ENCODE results near the gene MRS2. TPM values are rescaled to one million over a fixed set of nuclear protein-coding genes. Genes with fewer than 3 reads are reported as not detected.

MRS2 gene, protein sequence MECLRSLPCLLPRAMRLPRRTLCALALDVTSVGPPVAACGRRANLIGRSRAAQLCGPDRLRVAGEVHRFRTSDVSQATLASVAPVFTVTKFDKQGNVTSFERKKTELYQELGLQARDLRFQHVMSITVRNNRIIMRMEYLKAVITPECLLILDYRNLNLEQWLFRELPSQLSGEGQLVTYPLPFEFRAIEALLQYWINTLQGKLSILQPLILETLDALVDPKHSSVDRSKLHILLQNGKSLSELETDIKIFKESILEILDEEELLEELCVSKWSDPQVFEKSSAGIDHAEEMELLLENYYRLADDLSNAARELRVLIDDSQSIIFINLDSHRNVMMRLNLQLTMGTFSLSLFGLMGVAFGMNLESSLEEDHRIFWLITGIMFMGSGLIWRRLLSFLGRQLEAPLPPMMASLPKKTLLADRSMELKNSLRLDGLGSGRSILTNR
- 10 to 100 TPM; 17.0 to 45.2 (median 36.8) TPM for total RNA-seq
- 10 to 100 TPM in 2 of 3 donors, 1 to 10 TPM in 1; 8.4 to 19.7 (median 12.0) TPM for polyA plus RNA-seq
- long read RNA-seq, donor 1, partial matches to known transcripts = 0 of 2 reads
- long read RNA-seq, donor 1, other reads (novel, unspliced or antisense) = 0 of 2 reads
- long read RNA-seq, donor 2, partial matches to known transcripts = 0 of 4 reads
- long read RNA-seq, donor 2, other reads (novel, unspliced or antisense) = 0 of 4 reads
- long read RNA-seq, donor 3, partial matches to known transcripts = 5 of 10 reads
- long read RNA-seq, donor 3, other reads (novel, unspliced or antisense) = 0 of 10 reads
- long read RNA-seq, donor 4 = 0 reads
- long read RNA-seq, donor 5, partial matches to known transcripts = 0 of 2 reads
- long read RNA-seq, donor 5, other reads (novel, unspliced or antisense) = 0 of 2 reads
- long read RNA-seq, donor 6, transcript MRS2-203 (11 exons, 3,313 nt) = major isoform, 5 of 5 reads
- long read RNA-seq, donor 6, partial matches to known transcripts = 0 of 5 reads
- long read RNA-seq, donor 6, other reads (novel, unspliced or antisense) = 0 of 5 reads
- long read RNA-seq, donor 7, partial matches to known transcripts = 0 of 1 reads
- long read RNA-seq, donor 7, other reads (novel, unspliced or antisense) = 0 of 1 reads
- long read RNA-seq, donor 8, partial matches to known transcripts = 0 of 4 reads
- long read RNA-seq, donor 8, other reads (novel, unspliced or antisense) = 0 of 4 reads
- long read RNA-seq, donor 9, partial matches to known transcripts = 0 of 3 reads
- long read RNA-seq, donor 9, other reads (novel, unspliced or antisense) = 0 of 3 reads
- long read RNA-seq, donor 10, partial matches to known transcripts = 0 of 2 reads
- long read RNA-seq, donor 10, other reads (novel, unspliced or antisense) = 0 of 2 reads

DNA sequence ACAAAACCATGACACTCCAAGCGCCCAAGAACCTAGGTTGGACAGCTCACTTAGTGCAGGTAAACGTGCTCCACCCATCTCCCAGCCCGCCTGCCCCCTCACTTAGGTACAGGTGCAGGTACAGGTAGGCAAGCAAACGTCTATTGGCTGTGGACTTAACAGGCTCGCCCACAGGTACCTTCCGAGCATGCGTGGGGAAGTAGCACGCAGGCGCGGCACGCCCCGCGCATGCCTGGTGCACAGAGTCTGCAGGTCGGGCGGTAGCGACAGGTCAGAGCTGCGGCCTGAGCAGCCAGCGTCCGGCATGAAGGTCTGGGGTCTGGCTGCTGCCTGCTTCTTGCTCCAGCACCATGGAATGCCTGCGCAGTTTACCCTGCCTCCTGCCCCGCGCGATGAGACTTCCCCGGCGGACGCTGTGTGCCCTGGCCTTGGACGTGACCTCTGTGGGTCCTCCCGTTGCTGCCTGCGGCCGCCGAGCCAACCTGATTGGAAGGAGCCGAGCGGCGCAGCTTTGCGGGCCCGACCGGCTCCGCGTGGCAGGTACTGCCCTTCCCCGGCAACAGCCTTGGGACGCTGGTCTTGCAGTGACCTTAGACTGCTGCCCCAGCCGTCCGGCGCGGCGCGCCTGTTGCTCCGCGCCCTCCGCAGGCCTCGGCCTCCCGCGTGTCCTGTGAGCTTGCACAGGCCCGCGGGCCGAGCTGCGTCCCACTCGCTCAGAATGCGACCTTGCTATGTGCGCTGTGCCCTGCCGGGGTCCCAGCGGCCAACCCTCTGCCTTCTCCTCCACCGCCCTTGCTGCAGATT is at the start of gene MRS2:
MRS2 (plus strand) TSS at position 240 of the 804 bp plus-strand sequence; CDS start at position 351, 111 bp downstream.
- Histone ChIP-seq H3K27me3 (peaks cover 0 to 15% (median 3%) of the 10 kb centered on the region in 3 donors), H3K36me3 (peaks cover 7 to 27% (median 26%) of the 10 kb centered on the region in 4 donors), H3K4me1 (peaks cover 0 to 36% (median 27%) of the 10 kb centered on the region in 4 donors), H3K27ac (peak within 1 kb of the TSS; percentile 78 to 91 (median 86)), H3K4me3 (peak within 1 kb of the TSS; percentile 87 to 99 (median 98)), H3K9me3 (no peaks in the 10 kb centered on the region)
- peak; percentile 94 to 96 for DNase-seq
- WGBS, 5 donors = 0% methylated on average over 20 to 63 of the region's 63 CpGs
- intact Hi-C loops (cut with DNase I; ENCODE audit: low total_unique reads) = no loop called here
- peak in 2 of 4 donors; percentile 37 to 49 for TF ChIP-seq POLR2A (IDR thresholded peaks at IDR 0.05)
- no peak for TF ChIP-seq EP300 (IDR thresholded peaks at IDR 0.05)
- peak; percentile 59 to 95 (median 89) for TF ChIP-seq POLR2AphosphoS5 (IDR thresholded peaks at IDR 0.05)
- TF ChIP-seq, protein P1, sequence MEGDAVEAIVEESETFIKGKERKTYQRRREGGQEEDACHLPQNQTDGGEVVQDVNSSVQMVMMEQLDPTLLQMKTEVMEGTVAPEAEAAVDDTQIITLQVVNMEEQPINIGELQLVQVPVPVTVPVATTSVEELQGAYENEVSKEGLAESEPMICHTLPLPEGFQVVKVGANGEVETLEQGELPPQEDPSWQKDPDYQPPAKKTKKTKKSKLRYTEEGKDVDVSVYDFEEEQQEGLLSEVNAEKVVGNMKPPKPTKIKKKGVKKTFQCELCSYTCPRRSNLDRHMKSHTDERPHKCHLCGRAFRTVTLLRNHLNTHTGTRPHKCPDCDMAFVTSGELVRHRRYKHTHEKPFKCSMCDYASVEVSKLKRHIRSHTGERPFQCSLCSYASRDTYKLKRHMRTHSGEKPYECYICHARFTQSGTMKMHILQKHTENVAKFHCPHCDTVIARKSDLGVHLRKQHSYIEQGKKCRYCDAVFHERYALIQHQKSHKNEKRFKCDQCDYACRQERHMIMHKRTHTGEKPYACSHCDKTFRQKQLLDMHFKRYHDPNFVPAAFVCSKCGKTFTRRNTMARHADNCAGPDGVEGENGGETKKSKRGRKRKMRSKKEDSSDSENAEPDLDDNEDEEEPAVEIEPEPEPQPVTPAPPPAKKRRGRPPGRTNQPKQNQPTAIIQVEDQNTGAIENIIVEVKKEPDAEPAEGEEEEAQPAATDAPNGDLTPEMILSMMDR (IDR thresholded peaks at IDR 0.05) = no peak

DNA sequence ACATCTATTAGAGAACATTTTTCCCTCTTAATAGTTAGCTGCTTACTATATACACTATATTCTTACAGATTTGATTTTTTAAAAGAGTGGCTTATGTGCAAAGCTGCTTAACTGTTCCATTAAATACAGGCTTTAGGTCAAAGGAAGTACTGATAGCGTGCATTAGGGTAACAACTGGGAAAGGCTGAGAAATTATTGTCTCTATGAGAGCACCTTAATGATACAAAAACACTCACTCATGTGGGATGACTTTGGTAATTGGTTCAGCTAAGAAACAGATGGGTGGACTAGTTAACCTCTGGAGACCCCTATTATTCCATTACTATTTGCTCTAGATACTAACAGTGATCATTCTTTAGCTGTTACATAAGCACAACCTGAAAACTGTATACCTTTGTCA is 48.9 kb upstream of the MRS2 start:
- WGBS, 5 donors = 45 to 65% (median 58%) methylated on average over 1 of the region's 1 CpG
- Histone ChIP-seq H3K27ac (no peak overlapping the region), H3K36me3 (no peaks in the 10 kb centered on the region), H3K4me3 (no peak overlapping the region), H3K27me3 (peaks cover 0 to 11% (median 0%) of the 10 kb centered on the region in 3 donors), H3K4me1 (peaks cover 0 to 18% (median 13%) of the 10 kb centered on the region in 4 donors), H3K9me3 (no peaks in the 10 kb centered on the region)
- intact Hi-C loops (cut with DNase I; ENCODE audit: low total_unique reads) = no loop called here
- DNase-seq = no peak
- TF ChIP-seq POLR2A (IDR thresholded peaks at IDR 0.05) (no peak), EP300 (IDR thresholded peaks at IDR 0.05) (no peak), POLR2AphosphoS5 (IDR thresholded peaks at IDR 0.05) (no peak)
- TF ChIP-seq, protein P1 (IDR thresholded peaks at IDR 0.05) = no peak

DNA sequence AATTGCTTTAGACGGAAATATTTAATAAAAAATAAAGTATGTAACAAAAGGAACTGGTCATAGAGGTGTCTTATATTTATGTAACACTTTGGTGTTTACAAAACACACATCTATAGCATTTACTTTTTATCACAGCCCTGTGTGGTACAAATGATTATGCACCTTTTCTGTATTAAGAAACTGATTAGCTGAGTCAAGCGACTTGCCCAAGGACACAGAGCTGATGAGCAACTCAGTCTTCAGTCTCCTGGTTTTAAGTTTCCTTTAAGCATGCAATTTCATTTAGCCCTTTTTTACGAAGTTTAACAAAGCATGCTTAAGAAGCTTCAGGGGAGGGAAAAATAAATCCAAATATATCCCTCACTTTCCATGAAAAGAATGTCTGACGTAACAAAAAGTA is 47.3 kb upstream of the MRS2 start:
- no peak for TF ChIP-seq EP300 (IDR thresholded peaks at IDR 0.05)
- no peak for TF ChIP-seq POLR2AphosphoS5 (IDR thresholded peaks at IDR 0.05)
- TF ChIP-seq, protein P1 (IDR thresholded peaks at IDR 0.05) = no peak
- TF ChIP-seq POLR2A (IDR thresholded peaks at IDR 0.05) = no peak
- 39 to 54% (median 47%) methylated on average over 4 of the region's 4 CpGs for WGBS, 5 donors
- H3K9me3 ChIP-seq = no peaks in the 10 kb centered on the region

More for the DNA sequence above, 47.3 kb upstream of the MRS2 start:
- no peak for DNase-seq
- Histone ChIP-seq H3K27ac (no peak overlapping the region), H3K4me1 (peaks cover 9 to 27% (median 22%) of the 10 kb centered on the region in 4 donors), H3K27me3 (peaks cover 0 to 16% (median 3%) of the 10 kb centered on the region in 3 donors), H3K4me3 (no peak overlapping the region), H3K36me3 (no peaks in the 10 kb centered on the region)
- intact Hi-C loops (cut with DNase I; ENCODE audit: low total_unique reads) = no loop called here
